ENCODE results near the gene FOXE3. TPM values are rescaled to one million over a fixed set of nuclear protein-coding genes. Genes with fewer than 3 reads are reported as not detected.

The FOXE3 gene
- total RNA-seq, 1 experiment from 2014 or later: not detected

GRCh38 chr1:47444297-47444561, 28.1 kb downstream of the FOXE3 start:
- DNase-seq (ENCODE audit: low spot score): no peak
- ATAC-seq: peak; percentile 2; the same call in 1 of the 2 replicates
- no peak for TF ChIP-seq E2F5 (CRISPR knock-in tag; IDR thresholded peaks at IDR 0.05)
- no peak for TF ChIP-seq FOXJ3 (CRISPR knock-in tag; IDR thresholded peaks at IDR 0.05; ENCODE audit: borderline replicate concordance)
- no peak for TF ChIP-seq ZNF232 (CRISPR knock-in tag; IDR thresholded peaks at IDR 0.05)
- no peak for TF ChIP-seq PREB (CRISPR knock-in tag; IDR thresholded peaks at IDR 0.05; ENCODE audit: borderline replicate concordance)
- TF ChIP-seq ZNF425 (CRISPR knock-in tag; conservative IDR thresholded peaks at IDR 0.05): no peak
- no peak for TF ChIP-seq NFE2L1 (CRISPR knock-in tag; IDR thresholded peaks at IDR 0.05)
- TF ChIP-seq GTF2I (CRISPR knock-in tag; conservative IDR thresholded peaks at IDR 0.05): no peak
- no peak for TF ChIP-seq ZNF396 (CRISPR knock-in tag; IDR thresholded peaks at IDR 0.05; ENCODE audit: borderline replicate concordance)
- no peak for TF ChIP-seq TCF7 (CRISPR knock-in tag; IDR thresholded peaks at IDR 0.05; ENCODE audit: low read depth)
- TF ChIP-seq SOX15 (CRISPR knock-in tag; IDR thresholded peaks at IDR 0.05): no peak
- no peak for TF ChIP-seq ATF6 (CRISPR knock-in tag; IDR thresholded peaks at IDR 0.05)
- no peak for TF ChIP-seq CREM (CRISPR knock-in tag; IDR thresholded peaks at IDR 0.05)
- TF ChIP-seq ATF3 (CRISPR knock-in tag; conservative IDR thresholded peaks at IDR 0.05): no peak
- no peak for TF ChIP-seq ELF4 (CRISPR knock-in tag; IDR thresholded peaks at IDR 0.05; ENCODE audit: low read depth)
- no peak for TF ChIP-seq ZNF423 (CRISPR knock-in tag; IDR thresholded peaks at IDR 0.05)
- no peak for TF ChIP-seq EMX1 (CRISPR knock-in tag; IDR thresholded peaks at IDR 0.05)
- no peak for TF ChIP-seq E2F4 (CRISPR knock-in tag; IDR thresholded peaks at IDR 0.05; ENCODE audit: borderline replicate concordance, low read depth)
- no peak for TF ChIP-seq MAX (CRISPR knock-in tag; IDR thresholded peaks at IDR 0.05)
- CTCF ChIA-PET: interaction anchor here (1.0 to 1.5 kb wide), 3 partner anchors 10 to 282 kb away, joined by 3 to 8 read pairs (median 5); no protein-coding TSS in a partner anchor
- no peak overlapping the region for H3K27ac Mint-ChIP-seq
- no peaks in the 10 kb centered on the region for H3K36me3 Mint-ChIP-seq
- no peaks in the 10 kb centered on the region for H3K27me3 Mint-ChIP-seq (ENCODE audit: low read depth)
- no peaks in the 10 kb centered on the region for H3K9me3 Mint-ChIP-seq
- POLR2A ChIA-PET: no interaction called here
- H3K4me3 Mint-ChIP-seq: peak overlapping the region; percentile 63
- peaks cover 41% of the 10 kb centered on the region for H3K4me1 Mint-ChIP-seq
